ENCODE measurements around the gene CNTFR.

The CNTFR gene

DNA sequence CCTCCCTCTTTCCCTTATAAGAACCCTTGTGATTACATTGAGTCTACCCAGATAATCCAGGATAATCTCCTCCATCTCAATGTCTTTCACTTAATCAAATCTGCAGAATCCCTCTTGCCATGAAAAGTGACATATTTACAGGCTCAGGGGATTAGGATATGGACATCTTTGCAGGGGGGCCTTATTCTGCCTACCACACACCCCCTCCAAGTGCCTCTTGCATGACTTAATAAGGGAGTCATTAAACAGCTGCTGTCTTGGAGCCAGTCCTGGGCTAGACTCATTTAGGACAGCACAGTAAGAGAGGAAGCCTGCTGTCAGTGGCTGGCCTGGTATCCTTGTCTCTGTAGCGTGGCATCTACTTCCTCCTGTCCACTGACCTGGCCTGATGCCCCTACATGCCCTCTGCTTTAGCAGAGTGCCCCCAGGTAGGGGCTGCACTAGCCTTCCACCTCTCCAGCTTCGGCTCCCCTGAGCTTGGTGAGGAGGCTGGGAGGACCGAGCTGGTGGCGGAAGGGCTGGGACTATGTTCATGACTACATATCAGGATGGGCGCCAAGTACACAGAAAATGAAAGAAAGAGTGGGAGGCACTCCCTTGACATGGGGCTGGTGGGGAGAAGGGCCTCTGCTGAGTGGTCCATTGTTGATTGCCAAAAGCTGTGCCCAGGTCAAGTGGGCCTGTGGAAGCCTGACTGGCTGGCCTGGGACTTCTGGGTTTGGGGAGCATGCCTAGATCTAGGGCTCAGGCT is 84.0 kb downstream of the CNTFR start:
- DNase-seq = no peak

DNA sequence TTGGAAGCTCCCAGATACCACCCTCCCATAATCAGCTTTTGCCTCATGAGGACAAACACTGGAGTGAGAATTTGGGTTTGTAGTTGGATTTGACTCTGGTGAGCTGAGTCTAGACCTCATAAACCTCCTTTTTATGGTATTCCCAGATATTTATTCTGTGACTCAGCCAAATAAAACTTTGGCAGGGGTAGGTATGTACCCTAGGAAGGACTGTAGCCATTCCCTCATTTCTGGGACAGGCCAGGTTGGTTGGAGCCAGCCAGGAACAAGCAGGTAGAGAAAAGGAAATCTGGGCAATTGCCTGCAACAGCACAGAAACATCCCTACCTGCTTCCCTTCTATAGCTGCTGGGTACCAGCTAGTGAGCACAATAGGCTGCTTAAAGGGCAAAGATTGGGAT is 86.1 kb downstream of the CNTFR start:
- no peak for DNase-seq

- DNase-seq = no peak
These were observed 86.6 kb downstream of the CNTFR start for GRCh38 chr9:34502891-34503290.

DNA sequence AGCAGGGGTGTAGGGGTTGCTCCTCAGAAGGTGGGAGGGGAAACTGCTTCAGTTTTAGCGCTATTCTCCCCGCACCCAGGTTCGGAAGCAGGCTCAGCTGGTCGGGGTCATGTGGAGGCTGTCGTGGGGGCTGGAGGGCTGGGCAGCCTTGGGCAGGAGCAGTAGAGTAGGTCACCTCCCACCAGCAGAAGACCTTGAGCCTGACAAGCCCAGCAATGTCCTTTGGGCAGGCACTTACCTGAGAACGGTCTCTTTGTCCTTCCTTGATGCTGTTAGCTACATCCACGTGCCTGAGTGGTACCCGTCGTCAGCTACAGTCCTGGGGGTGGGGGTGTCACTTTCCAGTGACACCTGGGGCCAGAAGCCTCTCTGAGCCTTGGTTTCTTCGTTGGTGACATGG is 87.1 kb downstream of the CNTFR start:
- DNase-seq = no peak

GRCh38 chr9:34501889-34502425 is 87.6 kb downstream of the CNTFR start:
- no peak for DNase-seq

Measured in stimulated activated CD4-positive, alpha-beta T cell treated with anti-CD3 and anti-CD28 coated beads, Interleukin-2, amount 100 ng/mL, for 48 hours (primary cell).